ENCODE data around the gene THSD4.

Gene THSD4

GRCh38 chr15:71768184-71768583 is 652.9 kb downstream of the THSD4 start:
- Histone ChIP-seq H3K9me3 (ENCODE audit: control insufficient read depth, low read depth, low read length) (no peaks in the 10 kb centered on the region), H3K4me3 (ENCODE audit: low read length) (no peak overlapping the region), H3K4me1 (ENCODE audit: control insufficient read depth, low read depth, low read length) (no peaks in the 10 kb centered on the region), H3K27me3 (ENCODE audit: control insufficient read depth, insufficient read depth, low read length) (no peaks in the 10 kb centered on the region), H3K9ac (ENCODE audit: low read length) (no peak overlapping the region), H3K36me3 (ENCODE audit: control insufficient read depth, low read depth, low read length) (no peaks in the 10 kb centered on the region), H3K27ac (ENCODE audit: low read length) (no peak overlapping the region)

GRCh38 chr15:71773206-71773859 is 658.1 kb downstream of the THSD4 start:
- Histone ChIP-seq H3K9me3 (ENCODE audit: control insufficient read depth, low read depth, low read length) (no peaks in the 10 kb centered on the region), H3K4me3 (ENCODE audit: low read length) (no peak overlapping the region)

GRCh38 chr15:71775856-71776255 is 660.6 kb downstream of the THSD4 start:
- no peaks in the 10 kb centered on the region for H3K27me3 ChIP-seq (ENCODE audit: control insufficient read depth, insufficient read depth, low read length)

More at GRCh38 chr15:71773206-71773859, 658.1 kb downstream of the THSD4 start:
- Histone ChIP-seq H3K4me1 (ENCODE audit: control insufficient read depth, low read depth, low read length) (no peaks in the 10 kb centered on the region), H3K27me3 (ENCODE audit: control insufficient read depth, insufficient read depth, low read length) (no peaks in the 10 kb centered on the region), H3K27ac (ENCODE audit: low read length) (no peak overlapping the region), H3K9ac (ENCODE audit: low read length) (no peak overlapping the region), H3K36me3 (ENCODE audit: control insufficient read depth, low read depth, low read length) (no peaks in the 10 kb centered on the region)

GRCh38 chr15:71776304-71776703 is 661.0 kb downstream of the THSD4 start:
- Histone ChIP-seq H3K9me3 (ENCODE audit: control insufficient read depth, low read depth, low read length) (no peaks in the 10 kb centered on the region), H3K4me3 (ENCODE audit: low read length) (no peak overlapping the region), H3K27ac (ENCODE audit: low read length) (no peak overlapping the region), H3K36me3 (ENCODE audit: control insufficient read depth, low read depth, low read length) (no peaks in the 10 kb centered on the region), H3K4me1 (ENCODE audit: control insufficient read depth, low read depth, low read length) (no peaks in the 10 kb centered on the region), H3K27me3 (ENCODE audit: control insufficient read depth, insufficient read depth, low read length) (no peaks in the 10 kb centered on the region), H3K9ac (ENCODE audit: low read length) (no peak overlapping the region)

More at GRCh38 chr15:71775856-71776255, 660.6 kb downstream of the THSD4 start:
- H3K4me3 ChIP-seq (ENCODE audit: low read length): no peak overlapping the region
- no peaks in the 10 kb centered on the region for H3K4me1 ChIP-seq (ENCODE audit: control insufficient read depth, low read depth, low read length)
- no peak overlapping the region for H3K9ac ChIP-seq (ENCODE audit: low read length)
- no peaks in the 10 kb centered on the region for H3K9me3 ChIP-seq (ENCODE audit: control insufficient read depth, low read depth, low read length)
- H3K36me3 ChIP-seq (ENCODE audit: control insufficient read depth, low read depth, low read length): no peaks in the 10 kb centered on the region
- H3K27ac ChIP-seq (ENCODE audit: low read length): no peak overlapping the region

- Histone ChIP-seq H3K9me3 (ENCODE audit: control insufficient read depth, low read depth, low read length) (no peaks in the 10 kb centered on the region), H3K27me3 (ENCODE audit: control insufficient read depth, insufficient read depth, low read length) (no peaks in the 10 kb centered on the region), H3K27ac (ENCODE audit: low read length) (no peak overlapping the region), H3K4me3 (ENCODE audit: low read length) (no peak overlapping the region), H3K4me1 (ENCODE audit: control insufficient read depth, low read depth, low read length) (no peaks in the 10 kb centered on the region), H3K36me3 (ENCODE audit: control insufficient read depth, low read depth, low read length) (no peaks in the 10 kb centered on the region), H3K9ac (ENCODE audit: low read length) (no peak overlapping the region)
Observed at GRCh38 chr15:71777216-71777943, 662.1 kb downstream of the THSD4 start.

GRCh38 chr15:71779073-71779797 is 664.0 kb downstream of the THSD4 start:
- Histone ChIP-seq H3K9me3 (ENCODE audit: control insufficient read depth, low read depth, low read length) (no peaks in the 10 kb centered on the region), H3K36me3 (ENCODE audit: control insufficient read depth, low read depth, low read length) (no peaks in the 10 kb centered on the region), H3K4me1 (ENCODE audit: control insufficient read depth, low read depth, low read length) (no peaks in the 10 kb centered on the region), H3K27me3 (ENCODE audit: control insufficient read depth, insufficient read depth, low read length) (no peaks in the 10 kb centered on the region), H3K27ac (ENCODE audit: low read length) (no peak overlapping the region), H3K4me3 (ENCODE audit: low read length) (no peak overlapping the region), H3K9ac (ENCODE audit: low read length) (no peak overlapping the region)

- Histone ChIP-seq H3K4me3 (ENCODE audit: low read length) (no peak overlapping the region), H3K27me3 (ENCODE audit: control insufficient read depth, insufficient read depth, low read length) (no peaks in the 10 kb centered on the region), H3K36me3 (ENCODE audit: control insufficient read depth, low read depth, low read length) (no peaks in the 10 kb centered on the region), H3K9me3 (ENCODE audit: control insufficient read depth, low read depth, low read length) (no peaks in the 10 kb centered on the region), H3K27ac (ENCODE audit: low read length) (no peak overlapping the region), H3K4me1 (ENCODE audit: control insufficient read depth, low read depth, low read length) (no peaks in the 10 kb centered on the region), H3K9ac (ENCODE audit: low read length) (no peak overlapping the region)
Observed at GRCh38 chr15:71780115-71780976, 665.1 kb downstream of the THSD4 start.

- H3K4me1 ChIP-seq (ENCODE audit: control insufficient read depth, low read depth, low read length): no peaks in the 10 kb centered on the region
- H3K27ac ChIP-seq (ENCODE audit: low read length): no peak overlapping the region
- H3K27me3 ChIP-seq (ENCODE audit: control insufficient read depth, insufficient read depth, low read length): no peaks in the 10 kb centered on the region
- H3K36me3 ChIP-seq (ENCODE audit: control insufficient read depth, low read depth, low read length): no peaks in the 10 kb centered on the region
- no peak overlapping the region for H3K9ac ChIP-seq (ENCODE audit: low read length)
- no peaks in the 10 kb centered on the region for H3K9me3 ChIP-seq (ENCODE audit: control insufficient read depth, low read depth, low read length)
- no peak overlapping the region for H3K4me3 ChIP-seq (ENCODE audit: low read length)
Observed at GRCh38 chr15:71781179-71781964, 666.1 kb downstream of the THSD4 start.

GRCh38 chr15:71781965-71782265 is 666.6 kb downstream of the THSD4 start:
- Histone ChIP-seq H3K4me1 (ENCODE audit: control insufficient read depth, low read depth, low read length) (no peaks in the 10 kb centered on the region), H3K4me3 (ENCODE audit: low read length) (no peak overlapping the region), H3K9ac (ENCODE audit: low read length) (no peak overlapping the region), H3K9me3 (ENCODE audit: control insufficient read depth, low read depth, low read length) (no peaks in the 10 kb centered on the region), H3K36me3 (ENCODE audit: control insufficient read depth, low read depth, low read length) (no peaks in the 10 kb centered on the region), H3K27ac (ENCODE audit: low read length) (no peak overlapping the region), H3K27me3 (ENCODE audit: control insufficient read depth, insufficient read depth, low read length) (no peaks in the 10 kb centered on the region)

- Histone ChIP-seq H3K4me3 (ENCODE audit: low read length) (no peak overlapping the region), H3K36me3 (ENCODE audit: control insufficient read depth, low read depth, low read length) (no peaks in the 10 kb centered on the region), H3K9me3 (ENCODE audit: control insufficient read depth, low read depth, low read length) (no peaks in the 10 kb centered on the region), H3K4me1 (ENCODE audit: control insufficient read depth, low read depth, low read length) (no peaks in the 10 kb centered on the region), H3K27ac (ENCODE audit: low read length) (no peak overlapping the region), H3K27me3 (ENCODE audit: control insufficient read depth, insufficient read depth, low read length) (no peaks in the 10 kb centered on the region), H3K9ac (ENCODE audit: low read length) (no peak overlapping the region)
Observed at GRCh38 chr15:71782422-71783165, 667.3 kb downstream of the THSD4 start.
